GM19043 (cell line): ENCODE measurements around the gene ASAH2.
"Not testable (repeated sequence)": the region's sequence is repeated elsewhere in the genome, so short reads cannot be mapped to it uniquely, and the experiment has no call there.

ENCODE experiments used
- ATAC-seq: cut with Tn5 transposase; IDR thresholded peaks from one replicate; pipeline ENCODE4 v1.9.1; 2021; ENCODE audit warnings: low read depth; ENCODE audit not compliant: unreplicated experiment

Gene ASAH2

DNA sequence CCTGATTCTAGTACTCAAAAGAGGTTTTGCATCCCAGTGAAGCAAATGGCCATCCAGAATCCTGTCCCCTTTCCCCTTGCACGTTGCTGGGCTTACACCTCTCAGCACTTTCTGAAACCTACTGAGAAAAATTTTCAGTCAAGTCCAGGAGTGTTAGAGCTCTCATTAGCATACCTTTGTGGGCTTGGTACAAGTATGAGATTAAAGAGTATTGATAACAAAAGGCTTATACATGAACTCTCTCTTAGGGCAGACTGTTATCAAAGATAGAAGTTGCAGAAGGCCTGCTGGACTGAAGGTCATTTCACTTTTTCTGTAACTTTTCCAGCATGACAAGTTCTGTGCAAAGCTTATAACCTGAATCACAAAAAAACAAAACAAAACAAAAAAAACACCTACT lies at the start of gene ASAH2:
ASAH2 (minus strand) TSS at position 123 of the 400 bp plus-strand sequence. CDS start 2,906 bp downstream, outside the sequence.
- ATAC-seq = no peak

DNA sequence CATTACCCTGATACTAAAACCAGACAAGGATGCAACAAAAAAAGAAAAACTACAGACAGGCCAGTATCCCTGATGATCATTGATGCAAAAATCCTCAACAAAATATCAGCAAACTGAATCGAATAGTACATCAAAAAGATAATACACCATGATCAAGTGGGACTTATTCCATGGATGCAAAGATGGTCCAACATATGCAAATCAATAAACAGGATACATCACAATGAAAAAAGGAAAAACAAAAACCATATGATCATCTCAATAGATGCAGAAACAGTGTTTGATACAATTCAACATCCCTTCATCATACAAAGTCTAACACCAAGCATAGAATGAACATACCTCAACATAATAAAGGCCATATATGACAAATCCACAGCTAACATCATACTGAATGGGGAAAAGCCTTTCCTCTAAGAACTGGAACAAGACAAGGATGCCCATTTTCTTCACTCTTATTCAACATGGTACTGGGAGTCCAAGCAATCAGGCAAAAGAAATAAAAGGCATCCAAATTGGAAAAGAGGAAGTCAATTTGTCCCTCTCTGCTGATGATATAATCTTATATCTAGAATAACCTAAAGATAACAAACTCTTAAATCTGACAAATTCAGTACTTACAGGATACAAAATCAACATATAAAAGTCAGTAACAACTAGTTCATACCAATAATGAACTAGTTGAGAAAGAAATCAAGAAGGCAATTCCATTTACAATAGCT lies 48.8 kb upstream of the ASAH2 start:
- no peak for ATAC-seq

GRCh38 chr10:50295367-50295766 lies 44.1 kb upstream of the ASAH2 start:
- ATAC-seq = no peak

GRCh38 chr10:50294582-50294981 lies 43.3 kb upstream of the ASAH2 start:
- ATAC-seq = no peak

- no peak for ATAC-seq
These were observed 42.4 kb upstream of the ASAH2 start for GRCh38 chr10:50293513-50294313.

GRCh38 chr10:50291261-50291850 lies 40.0 kb upstream of the ASAH2 start:
- no peak for ATAC-seq

- ATAC-seq = no peak
These were observed 37.9 kb upstream of the ASAH2 start for GRCh38 chr10:50289196-50289595.

DNA sequence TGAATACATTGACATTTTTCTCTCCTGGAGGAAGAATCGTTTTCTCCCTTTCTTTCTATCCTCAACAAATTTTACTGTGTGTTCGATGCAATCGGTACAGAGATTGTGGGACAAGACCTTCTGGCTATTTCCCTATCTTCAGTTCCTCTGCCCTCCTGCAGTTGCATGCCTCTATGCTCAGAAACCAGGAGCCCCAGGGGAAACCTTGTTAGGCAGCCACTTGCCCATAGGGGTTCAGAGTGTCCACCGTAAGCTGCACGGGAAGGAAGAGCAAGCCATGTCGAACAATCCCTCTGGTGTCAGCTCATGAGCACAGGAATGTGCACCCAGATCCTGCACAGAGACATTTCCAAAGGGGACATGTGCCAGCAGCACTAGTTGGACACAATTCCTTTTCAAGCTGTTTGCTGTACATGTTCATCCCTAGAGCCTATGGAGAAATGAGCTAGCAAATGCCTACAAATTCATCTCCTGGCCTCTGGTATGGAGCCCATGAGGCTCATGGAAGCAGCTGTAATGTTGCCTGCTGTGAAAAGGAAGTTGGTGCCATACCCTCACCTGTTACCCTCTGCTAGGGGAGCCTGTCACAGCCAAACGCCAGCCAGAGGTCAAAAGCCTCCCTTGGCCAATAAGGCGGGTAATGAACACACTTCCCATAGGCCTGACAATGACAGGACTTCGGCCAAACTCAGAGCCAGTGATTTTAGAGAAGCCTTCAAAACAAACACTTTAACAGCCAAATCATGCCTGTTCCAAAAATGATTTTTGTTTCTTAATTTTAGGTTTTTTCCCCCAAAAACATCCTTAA lies 35.9 kb upstream of the ASAH2 start:
- no peak for ATAC-seq

GRCh38 chr10:50286517-50286916 lies 35.2 kb upstream of the ASAH2 start:
- no peak for ATAC-seq

DNA sequence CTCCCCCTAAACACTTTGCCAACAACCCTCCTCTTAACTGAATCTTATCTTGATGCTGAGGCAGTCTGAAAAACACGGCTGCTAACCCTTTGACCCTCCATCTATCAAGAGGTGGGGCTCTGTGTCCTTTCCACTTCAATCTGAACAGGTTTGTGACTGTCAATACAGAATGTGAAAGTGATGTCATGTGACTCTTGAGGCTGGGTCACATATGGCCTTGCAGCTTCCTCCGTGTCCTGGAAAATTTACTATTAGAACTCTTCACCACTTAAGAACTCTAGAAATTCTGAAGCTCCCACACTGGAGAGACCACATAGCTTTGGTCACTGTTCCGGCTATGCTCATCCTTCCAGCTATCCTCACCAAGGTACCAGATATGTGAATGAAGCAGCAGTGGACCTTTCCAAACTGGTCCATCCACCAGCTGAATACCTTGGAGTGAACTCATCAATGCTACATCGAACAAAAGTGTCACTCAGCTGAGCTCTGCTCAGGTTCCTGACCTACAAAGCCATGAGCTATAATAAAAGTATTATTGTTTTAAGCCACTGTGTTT lies 30.7 kb upstream of the ASAH2 start:
- ATAC-seq = no peak

DNA sequence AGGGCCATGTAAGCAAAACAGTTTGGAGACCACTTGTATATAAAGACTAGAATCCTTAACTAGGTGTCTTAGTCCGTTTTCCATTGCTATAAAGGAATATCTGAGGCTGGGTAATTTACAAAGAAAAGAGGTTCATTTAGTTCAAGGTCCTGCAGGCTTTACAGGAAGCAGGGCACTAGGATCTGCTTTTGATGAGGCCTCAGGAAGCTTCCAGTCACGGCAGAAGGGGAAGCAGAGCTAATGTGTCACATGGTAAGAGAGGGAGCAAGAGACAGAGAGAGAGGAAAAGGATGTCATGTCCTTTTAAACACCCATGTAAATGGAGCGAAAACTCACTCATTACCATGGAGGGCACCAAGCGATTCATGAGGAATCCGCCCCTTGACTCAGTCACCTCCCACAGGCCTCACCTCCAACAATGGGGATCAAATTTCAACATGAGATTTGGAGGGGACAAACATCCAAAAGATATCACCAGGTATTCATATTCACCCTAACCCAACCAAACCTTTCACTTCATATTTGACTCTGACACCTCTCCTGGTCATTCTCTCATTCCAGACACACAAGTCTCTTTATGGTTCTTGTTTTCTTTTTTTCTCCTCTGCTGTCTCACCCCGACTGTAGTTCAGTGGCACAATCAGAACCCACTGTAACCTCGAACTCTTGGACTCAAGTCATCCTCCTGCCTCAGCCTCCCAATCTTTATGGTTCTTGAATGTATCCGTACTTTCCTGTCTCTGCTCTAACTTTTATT lies 30.1 kb upstream of the ASAH2 start:
- no peak for ATAC-seq

DNA sequence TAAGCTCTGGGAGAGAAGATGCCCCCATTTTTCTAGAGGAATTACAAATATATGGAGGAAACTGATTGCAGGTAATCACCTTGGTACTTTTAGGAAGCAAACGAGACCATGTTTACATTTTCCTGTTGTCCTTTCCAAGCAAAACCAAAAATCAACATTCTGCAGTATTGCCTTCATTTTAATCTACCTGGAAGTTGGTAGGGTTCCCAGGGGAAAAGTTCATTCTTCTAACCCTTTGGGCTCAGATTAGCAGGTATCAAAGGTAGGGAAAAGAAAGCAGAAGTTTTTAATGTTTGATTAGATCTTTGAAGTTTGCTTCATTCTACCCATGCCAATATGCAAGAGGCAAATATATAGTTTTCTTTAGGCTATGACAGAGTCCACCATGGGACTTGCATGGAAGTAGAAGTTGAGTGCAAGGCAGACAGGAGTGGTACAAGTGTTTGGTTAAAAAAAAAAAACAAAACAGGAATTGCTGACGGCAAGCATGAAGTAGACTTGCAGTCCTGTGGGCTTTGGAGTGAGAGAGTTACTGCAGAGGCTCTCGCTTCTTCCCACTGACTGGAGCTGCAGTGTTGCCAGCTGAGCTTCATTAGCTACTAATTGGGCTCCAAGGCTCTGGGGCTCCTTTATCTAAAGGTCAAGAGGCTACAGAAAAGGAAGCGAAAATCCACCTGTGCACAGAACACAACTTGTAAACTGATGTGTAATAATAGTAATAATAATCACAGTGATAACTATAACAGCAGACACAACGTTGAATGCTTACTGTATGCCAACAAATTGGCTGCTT lies 28.9 kb upstream of the ASAH2 start:
- ATAC-seq = no peak

- ATAC-seq = no peak
These were observed 28.2 kb upstream of the ASAH2 start for GRCh38 chr10:50279489-50279888.

DNA sequence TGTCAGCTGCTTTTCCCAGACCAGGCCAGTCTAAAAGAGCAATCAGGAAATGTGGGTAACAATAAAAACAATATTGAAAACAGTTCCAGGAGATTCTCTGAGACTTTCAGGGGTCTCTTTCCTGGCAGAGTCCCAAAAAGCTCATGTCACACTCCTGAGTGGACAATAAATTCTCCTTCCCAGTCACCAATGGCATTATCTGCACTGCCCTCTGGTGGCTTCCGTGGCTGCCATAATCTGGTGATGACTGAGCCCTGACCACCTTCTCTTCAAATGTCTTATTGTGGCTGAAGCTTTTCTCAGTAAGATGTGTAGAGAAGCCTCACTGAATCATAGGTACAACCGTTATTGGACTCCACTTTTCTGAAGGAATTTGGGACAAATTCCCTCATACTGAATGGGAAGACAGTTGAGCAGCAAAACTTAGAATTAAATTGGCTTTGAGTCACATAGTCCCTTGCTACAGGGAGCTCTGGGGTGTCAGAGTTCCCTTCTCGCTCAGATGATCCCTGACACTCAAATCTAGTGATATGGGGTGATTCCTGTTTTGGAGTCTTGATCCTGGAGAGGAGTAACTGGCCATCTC lies 24.4 kb upstream of the ASAH2 start:
- ATAC-seq = no peak

DNA sequence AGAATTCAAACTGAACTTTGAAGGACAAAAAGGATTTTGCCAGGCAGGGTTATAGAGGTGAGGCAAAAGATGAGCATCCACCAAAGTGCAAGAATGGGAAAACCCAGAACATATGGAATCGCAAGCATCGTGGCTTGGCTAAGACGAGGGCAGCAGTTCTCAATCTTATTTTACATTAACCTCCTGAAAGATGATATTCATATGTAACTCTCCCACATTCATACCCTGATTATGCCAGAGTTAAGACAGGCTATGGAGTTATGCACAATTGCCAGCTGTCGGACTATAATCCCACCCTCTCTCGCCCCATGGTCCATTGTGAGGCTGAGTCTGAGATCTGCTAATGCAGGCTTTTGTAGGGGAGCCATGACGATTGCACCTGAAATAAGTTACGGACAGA lies 21.2 kb upstream of the ASAH2 start:
- no peak for ATAC-seq

- ATAC-seq = no peak
These were observed 20.4 kb upstream of the ASAH2 start for GRCh38 chr10:50271564-50272250.

DNA sequence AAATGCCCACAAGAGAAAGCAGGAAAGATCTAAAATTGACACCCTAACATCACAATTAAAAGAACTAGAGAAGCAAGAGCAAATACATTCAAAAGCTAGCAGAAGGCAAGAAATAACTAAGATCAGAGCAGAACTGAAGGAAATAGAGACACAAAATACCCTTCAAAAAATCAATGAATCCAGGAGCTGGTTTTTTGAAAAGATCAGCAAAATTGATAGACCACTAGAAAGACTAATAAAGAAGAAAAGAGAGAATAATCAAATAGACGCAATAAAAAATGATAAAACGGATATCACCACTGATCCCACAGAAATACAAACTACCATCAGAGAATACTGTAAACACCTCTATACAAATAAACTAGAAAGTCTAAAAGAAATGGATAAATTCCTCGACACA lies 16.6 kb upstream of the ASAH2 start:
- not testable (repeated sequence) for ATAC-seq

DNA sequence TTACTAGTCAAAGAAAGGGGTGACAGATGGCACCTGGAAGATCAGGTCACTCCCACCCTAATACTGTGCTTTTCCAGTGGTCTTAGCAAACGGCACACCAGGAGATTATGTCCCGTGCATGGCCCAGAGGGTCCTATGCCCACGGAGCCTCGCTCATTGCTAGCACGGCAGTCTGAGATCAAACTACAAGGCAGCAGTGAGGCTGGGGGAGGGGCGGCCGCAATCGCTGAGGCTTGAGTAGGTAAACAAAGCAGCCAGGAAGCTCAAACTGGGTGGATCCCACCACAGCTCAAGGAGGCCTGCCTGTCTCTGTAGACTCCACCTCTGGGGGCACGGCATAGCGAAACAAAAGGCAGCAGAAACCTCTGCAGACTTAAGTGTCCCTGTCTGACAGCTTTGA lies 11.3 kb upstream of the ASAH2 start:
- not testable (repeated sequence) for ATAC-seq
